ENCODE data around the gene LPAR3. TPM values are rescaled to one million over a fixed set of nuclear protein-coding genes. Genes with fewer than 3 reads are reported as not detected.

Gene LPAR3
- total RNA-seq, 1 donor from 2014 or later: 0.82 TPM

- DNase-seq (ENCODE audit: low spot score in 2 of 2): no peak
- FAIRE-seq: no peak
These were observed 58.5 kb downstream of the LPAR3 start for GRCh38 chr1:84834419-84835064.

GRCh38 chr1:84833194-84833593 is 59.8 kb downstream of the LPAR3 start:
- no peak for FAIRE-seq
- no peak for DNase-seq (ENCODE audit: low spot score in 2 of 2)

GRCh38 chr1:84830136-84830535 is 62.9 kb downstream of the LPAR3 start:
- DNase-seq (ENCODE audit: low spot score in 2 of 2): no peak
- FAIRE-seq: no peak

GRCh38 chr1:84827976-84828375 is 65.0 kb downstream of the LPAR3 start:
- DNase-seq (ENCODE audit: low spot score in 2 of 2) (no peak), FAIRE-seq (no peak)

GRCh38 chr1:84827555-84827954 is 65.5 kb downstream of the LPAR3 start:
- DNase-seq (ENCODE audit: low spot score in 2 of 2) (no peak), FAIRE-seq (no peak)

- DNase-seq (ENCODE audit: low spot score in 2 of 2): no peak
- no peak for FAIRE-seq
These were observed 67.8 kb downstream of the LPAR3 start for GRCh38 chr1:84825161-84825560.

- DNase-seq (ENCODE audit: low spot score in 2 of 2) (no peak), FAIRE-seq (no peak)
These were observed 69.0 kb downstream of the LPAR3 start for GRCh38 chr1:84823991-84824390.

GRCh38 chr1:84823511-84823910 is 69.5 kb downstream of the LPAR3 start:
- no peak for FAIRE-seq
- DNase-seq (ENCODE audit: low spot score in 2 of 2): no peak

GRCh38 chr1:84810343-84810742 is 82.7 kb downstream of the LPAR3 start:
- FAIRE-seq (no peak), DNase-seq (ENCODE audit: low spot score in 2 of 2) (no peak)

GRCh38 chr1:84809023-84809422 is 84.0 kb downstream of the LPAR3 start:
- no peak for DNase-seq (ENCODE audit: low spot score in 2 of 2)
- no peak for FAIRE-seq

- no peak for DNase-seq (ENCODE audit: low spot score in 2 of 2)
- FAIRE-seq: no peak
These were observed 89.4 kb downstream of the LPAR3 start for GRCh38 chr1:84803604-84804003.

- no peak for FAIRE-seq
- DNase-seq (ENCODE audit: low spot score in 2 of 2): no peak
These were observed 90.3 kb downstream of the LPAR3 start for GRCh38 chr1:84802567-84803232.

GRCh38 chr1:84800090-84801073 is 92.6 kb downstream of the LPAR3 start:
- DNase-seq (ENCODE audit: low spot score in 2 of 2): no peak
- no peak for FAIRE-seq

GRCh38 chr1:84797603-84798002 is 95.4 kb downstream of the LPAR3 start:
- no peak for DNase-seq (ENCODE audit: low spot score in 2 of 2)
- no peak for FAIRE-seq

- no peak for FAIRE-seq
- no peak for DNase-seq (ENCODE audit: low spot score in 2 of 2)
These were observed 96.9 kb downstream of the LPAR3 start for GRCh38 chr1:84795966-84796600.

GRCh38 chr1:84795213-84795612 is 97.8 kb downstream of the LPAR3 start:
- FAIRE-seq: no peak

GRCh38 chr1:84792421-84792820 is 100.6 kb downstream of the LPAR3 start:
- FAIRE-seq (no peak), DNase-seq (ENCODE audit: low spot score in 2 of 2) (no peak)

More at GRCh38 chr1:84795213-84795612, 97.8 kb downstream of the LPAR3 start:
- no peak for DNase-seq (ENCODE audit: low spot score in 2 of 2)

- FAIRE-seq (no peak), DNase-seq (ENCODE audit: low spot score in 2 of 2) (no peak)
These were observed 104.0 kb downstream of the LPAR3 start for GRCh38 chr1:84789014-84789413.

- no peak for FAIRE-seq
- DNase-seq (ENCODE audit: low spot score in 2 of 2): no peak
These were observed 107.6 kb downstream of the LPAR3 start for GRCh38 chr1:84785271-84786036.

- no peak for FAIRE-seq
- DNase-seq (ENCODE audit: low spot score in 2 of 2): no peak
These were observed 110.1 kb downstream of the LPAR3 start for GRCh38 chr1:84782881-84783280.

Data from frontal cortex (tissue), 4 donors.